CD4-positive, alpha-beta T cell treated with Interleukin-21 for 1 hour (primary cell): Measurements from ENCODE around the gene HOXA9.

Source experiments
- DNase-seq: peaks from one replicate; pipeline ENCODE4 v3.0.0-alpha.2; 2020

HOXA9 gene

DNA sequence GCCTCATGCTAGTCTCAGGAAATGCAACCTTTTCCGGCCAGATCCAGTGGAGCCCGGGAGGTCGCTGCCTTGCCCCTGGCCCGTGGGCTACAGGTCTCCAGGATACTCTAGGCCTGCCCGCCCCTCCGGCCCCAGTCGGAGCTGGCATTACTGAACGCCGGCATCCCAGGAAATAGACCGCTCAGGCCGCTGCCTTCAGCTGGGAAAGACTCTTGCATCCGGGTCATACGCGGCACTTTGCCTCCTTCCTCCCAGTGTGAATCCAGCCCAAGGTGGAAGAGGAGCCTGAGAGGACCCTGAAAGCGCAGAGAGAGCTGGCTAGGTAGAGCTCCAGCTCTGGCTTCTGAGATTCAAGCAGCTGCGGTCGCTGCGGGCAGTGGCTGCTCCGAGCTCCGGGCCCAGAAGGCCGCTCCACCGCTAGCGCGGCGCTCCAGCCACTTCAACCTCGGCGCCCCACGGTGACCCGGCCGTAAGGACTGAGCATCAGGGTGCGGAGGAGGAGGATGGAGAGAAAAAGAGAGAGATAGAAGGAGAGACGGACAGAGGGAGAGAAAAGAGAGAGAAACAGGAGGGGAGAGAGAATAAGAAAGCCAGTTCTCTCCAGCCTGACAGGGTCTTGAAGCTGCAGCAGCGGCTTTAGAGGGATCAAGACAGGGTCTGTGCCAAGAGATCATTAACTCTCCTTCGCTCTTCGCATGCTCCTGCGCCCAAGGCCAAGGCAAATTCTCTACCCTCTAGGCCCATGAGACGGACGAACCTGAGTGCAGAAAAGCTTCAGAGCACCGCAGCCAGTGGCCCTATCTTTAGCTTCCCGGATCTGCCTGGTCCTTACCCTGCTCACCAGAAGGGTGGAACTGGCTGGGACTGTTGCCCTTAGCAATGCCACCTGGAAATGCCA lies 10.5 kb upstream of the HOXA9 start:
- no peak for DNase-seq

DNA sequence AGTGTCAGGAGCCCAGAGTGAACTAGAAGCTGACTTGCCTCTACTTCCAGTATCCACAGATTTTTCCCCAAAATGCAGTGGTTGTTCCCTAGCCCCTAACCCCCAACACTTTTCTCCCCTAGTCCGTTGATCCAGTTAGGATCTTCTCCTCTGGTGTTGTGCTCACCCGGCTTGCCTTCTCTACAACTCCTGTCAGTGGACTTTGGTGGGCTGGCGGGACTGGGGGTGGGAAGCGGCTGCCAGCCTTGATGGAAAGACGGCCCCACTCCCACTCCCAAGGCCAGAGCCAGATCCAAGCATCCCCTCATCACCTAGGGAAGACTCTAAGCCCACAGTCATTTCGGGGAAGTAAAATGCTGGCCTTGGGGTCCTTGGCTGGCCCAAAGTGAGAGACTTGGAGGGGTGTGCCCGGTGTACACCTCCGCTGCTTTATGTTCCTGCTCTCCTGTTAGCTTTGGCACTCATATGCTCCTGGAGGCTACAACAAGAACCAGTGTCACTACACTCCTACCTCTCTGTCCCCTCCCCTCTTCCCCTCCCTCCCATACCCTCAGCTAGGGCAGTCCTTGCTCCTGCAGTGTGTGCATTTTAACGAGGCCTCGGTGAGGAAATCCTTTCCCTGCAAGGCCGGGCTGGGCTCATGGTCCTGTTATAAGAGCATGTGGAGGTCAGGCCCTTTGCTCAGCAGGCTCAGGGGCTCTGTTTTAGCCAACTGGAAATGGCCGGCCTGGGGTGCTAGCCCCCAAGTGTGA lies 9.7 kb upstream of the HOXA9 start:
- no peak for DNase-seq

DNA sequence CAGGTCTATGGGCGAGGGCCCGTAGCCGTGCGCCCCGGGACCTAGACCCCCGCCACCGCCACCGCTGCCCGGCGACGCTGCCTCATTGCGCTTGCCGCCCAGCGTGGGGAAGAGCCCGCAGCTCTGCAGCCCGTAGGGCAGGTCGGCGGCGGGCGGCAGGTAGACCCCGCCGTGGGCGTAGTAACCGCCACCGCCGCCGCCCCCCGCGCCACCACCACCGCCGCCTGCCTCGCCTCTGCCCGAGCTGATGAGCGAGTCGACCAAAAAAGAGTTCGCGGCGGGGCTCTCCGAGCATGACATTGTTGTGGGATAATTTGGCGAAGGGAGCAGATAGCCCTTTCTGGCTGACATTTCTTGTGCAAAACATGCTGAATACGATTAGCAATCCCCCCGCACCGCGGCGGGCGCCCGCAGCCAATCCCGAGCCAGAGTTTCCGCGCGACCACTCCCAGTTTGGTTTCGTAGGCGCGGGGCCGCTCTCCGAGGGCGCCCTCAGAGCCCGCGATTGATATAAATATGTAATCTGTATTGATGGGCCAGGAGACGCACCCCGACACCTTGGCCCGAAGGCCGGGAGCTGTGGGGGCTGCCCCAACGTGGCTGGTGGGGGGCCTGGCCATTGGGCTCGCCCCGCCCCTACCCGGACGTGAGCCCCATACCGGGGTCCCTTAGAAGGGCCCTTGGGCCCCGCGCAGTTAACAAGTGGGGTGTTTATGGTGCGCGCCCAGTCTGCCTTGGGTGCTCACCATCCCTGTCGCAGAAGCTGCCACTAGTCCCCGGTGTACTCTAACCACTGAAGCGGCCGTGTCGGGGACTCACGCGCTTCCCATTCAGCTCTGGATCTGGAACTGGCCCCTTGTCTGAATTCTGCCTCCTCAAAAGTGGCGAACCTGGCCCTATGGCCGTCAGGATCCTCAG lies 8.9 kb upstream of the HOXA9 start, which contains the start of gene HOXA10:
Gene HOXA10 (minus strand): TSS at position 365 of the 918 bp plus-strand sequence. CDS start 14 bp downstream, at position 351.
- DNase-seq, result no peak

DNA sequence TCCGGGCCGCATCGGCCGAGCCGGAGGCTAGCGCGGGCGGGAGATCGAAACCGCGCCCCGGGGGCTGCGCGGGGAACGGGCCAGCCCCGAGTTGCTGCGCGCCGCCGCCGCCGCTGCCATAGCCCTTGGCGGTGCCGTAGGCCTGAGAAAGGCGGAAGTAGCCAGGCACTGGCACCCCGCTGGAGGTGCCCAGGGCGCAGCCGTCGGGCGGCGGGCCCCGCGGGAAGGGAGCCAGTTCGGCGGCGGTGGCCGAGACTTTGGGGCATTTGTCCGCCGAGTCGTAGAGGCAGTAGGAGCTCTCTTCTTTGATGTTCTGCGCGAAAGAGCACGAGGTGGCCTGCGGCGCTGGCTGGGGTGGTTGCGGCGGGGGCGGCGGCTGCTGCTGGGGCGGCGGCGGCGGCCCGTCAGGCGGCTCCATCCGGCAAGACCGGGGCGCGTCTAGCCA lies 8.2 kb upstream of the HOXA9 start:
- DNase-seq, result no peak

DNA sequence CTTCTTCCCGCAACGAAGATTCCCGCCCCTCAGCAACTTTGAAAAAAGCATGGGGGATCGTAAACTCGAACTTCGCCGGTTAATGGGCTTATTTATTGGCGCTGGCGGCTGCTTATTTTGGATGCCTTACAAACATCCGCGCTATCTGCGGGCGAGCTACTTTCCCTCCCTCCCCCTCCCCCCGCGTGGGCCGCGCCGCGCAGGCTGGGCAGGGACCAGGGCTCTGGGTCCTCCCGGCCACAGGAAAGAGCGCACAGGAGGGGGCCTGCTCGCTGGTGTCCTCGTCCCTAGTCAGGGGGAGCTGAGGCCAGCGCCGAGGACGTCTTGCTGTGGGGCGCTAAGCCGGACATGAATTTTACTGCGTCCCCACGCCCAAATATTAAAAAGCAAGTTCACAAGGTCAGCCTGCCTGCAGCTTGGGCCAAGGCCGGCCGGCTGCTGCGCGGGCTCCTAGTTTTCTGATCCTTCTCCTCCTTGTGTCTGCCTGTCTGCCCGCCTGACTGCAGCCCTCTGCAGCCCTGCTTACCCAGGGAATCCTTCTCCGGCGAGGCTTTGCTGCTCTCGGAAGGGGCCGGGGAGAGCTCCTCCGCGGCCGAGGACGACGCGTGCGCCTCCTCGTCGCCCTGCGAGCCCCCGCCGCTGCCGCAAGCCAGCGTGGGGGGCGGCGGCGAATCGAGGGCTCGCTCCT lies 7.6 kb upstream of the HOXA9 start:
- DNase-seq, result no peak

DNA sequence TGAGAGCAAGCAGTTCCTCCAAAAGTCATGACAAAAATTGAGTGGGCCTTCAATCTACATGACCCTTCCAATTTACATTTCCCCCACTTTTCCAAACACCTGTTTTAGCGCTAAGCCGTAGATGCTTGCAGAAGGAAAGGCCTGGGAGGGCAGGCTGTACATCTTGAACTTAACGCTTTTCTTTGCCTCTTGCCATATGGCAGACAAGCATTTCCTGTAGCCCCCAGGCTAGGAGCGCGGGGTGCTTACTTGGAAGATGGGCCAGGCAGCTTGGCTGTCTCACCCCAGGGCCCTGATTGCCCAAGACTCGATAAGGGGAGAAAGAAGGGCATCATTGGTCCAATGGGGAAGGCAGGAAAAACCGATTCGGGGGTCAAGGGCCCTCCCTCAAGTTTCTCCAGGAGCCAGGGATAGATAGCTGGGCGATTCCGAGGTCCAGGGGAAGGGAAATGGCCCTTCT lies 7.0 kb upstream of the HOXA9 start:
- DNase-seq, result no peak

DNA sequence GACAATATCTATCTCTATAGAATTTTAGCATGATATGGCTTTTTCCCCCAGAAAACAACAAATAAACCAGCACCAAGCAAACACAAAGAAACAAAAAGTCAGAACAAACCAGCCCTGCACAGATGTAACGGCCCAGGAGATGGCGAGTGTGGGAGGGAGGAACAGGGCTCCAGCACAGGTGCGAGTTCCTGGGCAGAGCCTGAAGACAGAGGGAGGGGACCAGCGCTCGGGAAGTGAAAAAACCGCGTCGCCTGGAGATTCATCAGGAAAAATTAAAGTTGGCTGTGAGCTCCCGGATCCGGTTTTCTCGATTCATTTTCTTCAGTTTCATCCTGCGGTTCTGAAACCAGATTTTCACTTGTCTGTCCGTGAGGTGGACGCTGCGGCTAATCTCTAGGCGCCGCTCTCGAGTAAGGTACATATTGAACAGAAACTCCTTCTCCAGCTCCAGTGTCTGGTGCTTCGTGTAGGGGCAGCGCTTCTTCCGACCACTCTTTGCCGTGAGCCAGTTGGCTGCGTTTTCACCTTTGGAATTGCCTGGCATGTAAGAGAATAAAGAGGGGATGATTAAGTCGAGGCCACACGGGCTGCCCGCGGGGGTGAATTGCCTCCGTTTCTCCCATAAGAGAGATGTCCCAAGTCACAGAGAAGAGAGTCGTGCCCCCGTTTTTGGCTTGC lies 6.4 kb upstream of the HOXA9 start:
- no peak for DNase-seq

DNA sequence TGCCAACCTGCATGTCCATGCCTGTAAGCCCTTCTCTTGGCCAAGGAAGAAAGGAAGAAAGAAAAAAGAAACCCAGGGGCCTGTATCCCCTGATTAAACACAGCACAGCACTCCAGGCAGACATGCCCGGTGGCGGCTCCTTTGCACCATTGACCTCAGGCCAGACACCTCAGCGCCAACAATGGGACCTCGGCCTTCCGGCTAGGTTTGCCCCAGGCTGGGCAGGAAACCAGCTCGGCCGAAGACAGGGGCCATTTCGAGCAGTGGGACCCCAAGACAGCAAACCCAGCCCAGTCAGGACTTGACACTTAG lies 5.9 kb upstream of the HOXA9 start:
- no peak for DNase-seq

DNA sequence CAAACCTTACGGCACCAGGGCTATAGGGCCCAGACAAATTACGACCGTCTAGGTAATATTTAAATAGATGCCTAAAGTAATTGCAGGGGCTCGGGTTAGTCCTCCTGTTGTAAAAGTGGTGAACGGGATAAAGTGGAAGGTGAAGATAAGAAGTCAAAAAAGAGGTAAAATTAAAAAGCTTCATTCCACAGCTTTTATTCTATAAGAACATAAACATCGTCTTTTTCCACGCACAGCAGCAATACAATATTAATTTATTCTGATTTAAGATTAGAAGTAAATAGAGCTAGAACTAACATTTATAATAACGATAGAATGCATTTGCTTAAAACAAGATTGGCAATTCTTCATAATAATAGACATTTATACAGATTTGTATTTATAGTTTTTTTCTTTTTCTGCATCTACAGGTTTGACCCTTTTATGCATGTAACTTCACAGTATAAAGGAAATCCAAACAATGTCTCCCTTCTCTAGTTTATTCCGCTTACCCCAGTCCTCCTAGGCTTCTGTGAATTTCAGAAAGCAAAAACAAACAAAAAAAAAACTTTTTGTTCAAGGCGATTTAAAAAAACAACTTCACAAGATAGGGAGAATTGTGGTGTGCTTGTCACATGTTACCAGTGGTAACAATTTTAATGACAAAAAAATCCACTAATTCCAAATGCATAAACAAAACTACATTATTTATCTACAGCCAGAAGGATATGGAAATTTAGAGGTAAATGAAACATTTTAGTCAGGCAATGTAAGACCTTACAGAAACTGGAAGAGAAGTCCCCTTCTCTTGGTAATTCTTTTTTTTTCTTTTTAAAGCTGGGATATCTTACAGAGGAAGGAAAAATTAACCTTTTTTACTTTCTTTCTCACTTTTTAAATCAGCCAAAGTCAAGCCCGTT lies 5.3 kb upstream of the HOXA9 start:
- no peak for DNase-seq

DNA sequence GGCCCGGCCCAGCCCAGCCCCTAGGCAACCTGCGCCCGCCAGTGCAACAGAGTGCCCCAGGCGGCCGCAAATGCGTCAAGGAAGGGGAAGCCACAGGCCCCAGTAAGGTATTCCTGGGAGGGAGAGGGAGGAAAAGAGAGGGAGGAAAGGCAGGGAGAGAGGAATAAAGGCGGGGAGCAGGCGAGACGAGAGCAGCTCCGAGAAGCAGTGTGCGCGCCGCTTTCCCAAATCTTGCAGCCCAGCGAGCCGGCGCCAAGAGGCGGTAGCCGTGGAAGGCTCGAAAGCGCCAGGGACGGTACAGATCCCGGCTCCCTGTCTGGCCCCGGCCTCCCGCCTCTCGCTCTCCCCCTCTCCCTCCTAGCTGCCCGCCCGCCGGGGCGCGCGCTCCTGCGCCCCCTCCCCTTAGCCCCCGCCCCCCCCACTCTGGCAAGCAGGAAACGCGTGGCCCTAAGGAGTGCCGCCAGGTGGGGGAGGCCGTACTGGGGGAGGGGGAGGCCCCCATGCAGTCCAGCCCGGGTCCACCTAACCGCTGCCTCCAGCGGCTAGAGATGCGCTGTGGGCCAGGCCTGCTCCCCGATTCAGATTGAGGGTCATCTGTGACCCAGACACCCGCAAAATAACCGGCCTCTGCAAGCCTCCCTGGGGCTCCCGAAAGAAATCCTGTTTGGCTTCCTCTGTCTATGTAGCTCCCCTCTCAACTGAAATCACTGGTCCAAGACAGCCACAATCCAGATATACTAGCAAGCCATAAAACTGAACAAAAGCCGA lies 4.5 kb upstream of the HOXA9 start:
- DNase-seq, result no peak

DNA sequence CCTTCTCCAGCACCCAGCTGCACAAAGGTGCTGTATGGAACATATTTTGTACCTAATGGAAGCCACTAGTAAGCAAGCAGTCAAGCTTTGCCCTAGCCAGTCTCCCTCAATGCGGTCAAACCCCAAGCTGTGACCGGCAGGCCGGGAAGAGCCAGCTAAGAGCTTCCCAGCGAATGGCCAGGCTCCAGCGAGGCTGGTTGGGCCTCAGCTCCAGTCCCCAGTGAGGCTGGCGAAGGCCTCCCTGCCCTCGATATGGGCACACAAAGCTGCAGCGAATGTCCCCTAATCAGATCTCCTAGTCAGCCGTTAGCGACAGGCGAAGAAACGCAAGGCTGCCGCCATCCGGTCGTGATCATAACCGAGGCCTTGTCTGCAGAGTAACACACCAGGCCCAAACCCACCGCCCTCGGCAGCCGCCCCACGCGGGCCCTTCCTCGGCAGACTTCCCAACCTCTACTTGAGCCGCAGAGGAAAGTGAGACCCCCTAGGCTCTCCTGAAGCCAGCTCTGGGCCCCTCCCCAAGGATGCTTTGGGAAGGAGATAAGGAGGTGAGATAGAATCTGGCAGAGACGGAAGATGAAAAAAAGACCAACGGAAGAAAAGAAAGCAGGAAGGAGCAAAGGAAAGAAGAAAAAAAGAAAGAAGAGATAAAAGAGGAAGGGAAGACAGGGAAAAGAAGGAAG lies 3.1 kb upstream of the HOXA9 start:
- DNase-seq, result no peak

DNA sequence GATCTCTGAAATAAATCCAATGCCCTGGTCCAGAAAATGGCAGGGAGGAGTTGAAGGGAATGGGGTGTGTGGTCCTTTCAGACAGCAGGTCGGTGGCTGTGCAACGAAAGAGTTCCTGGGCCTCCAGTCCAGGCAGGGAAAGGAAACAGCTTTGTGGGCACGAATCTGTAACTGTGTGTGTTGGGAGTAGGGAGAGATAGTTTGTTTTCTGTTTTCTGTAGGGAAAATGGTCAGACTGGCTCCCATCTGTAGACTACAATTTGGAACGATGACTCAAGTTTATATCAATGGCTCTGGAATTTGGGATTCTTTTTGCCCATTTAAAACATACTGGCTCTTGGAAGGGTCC lies 2.6 kb upstream of the HOXA9 start:
- no peak for DNase-seq

DNA sequence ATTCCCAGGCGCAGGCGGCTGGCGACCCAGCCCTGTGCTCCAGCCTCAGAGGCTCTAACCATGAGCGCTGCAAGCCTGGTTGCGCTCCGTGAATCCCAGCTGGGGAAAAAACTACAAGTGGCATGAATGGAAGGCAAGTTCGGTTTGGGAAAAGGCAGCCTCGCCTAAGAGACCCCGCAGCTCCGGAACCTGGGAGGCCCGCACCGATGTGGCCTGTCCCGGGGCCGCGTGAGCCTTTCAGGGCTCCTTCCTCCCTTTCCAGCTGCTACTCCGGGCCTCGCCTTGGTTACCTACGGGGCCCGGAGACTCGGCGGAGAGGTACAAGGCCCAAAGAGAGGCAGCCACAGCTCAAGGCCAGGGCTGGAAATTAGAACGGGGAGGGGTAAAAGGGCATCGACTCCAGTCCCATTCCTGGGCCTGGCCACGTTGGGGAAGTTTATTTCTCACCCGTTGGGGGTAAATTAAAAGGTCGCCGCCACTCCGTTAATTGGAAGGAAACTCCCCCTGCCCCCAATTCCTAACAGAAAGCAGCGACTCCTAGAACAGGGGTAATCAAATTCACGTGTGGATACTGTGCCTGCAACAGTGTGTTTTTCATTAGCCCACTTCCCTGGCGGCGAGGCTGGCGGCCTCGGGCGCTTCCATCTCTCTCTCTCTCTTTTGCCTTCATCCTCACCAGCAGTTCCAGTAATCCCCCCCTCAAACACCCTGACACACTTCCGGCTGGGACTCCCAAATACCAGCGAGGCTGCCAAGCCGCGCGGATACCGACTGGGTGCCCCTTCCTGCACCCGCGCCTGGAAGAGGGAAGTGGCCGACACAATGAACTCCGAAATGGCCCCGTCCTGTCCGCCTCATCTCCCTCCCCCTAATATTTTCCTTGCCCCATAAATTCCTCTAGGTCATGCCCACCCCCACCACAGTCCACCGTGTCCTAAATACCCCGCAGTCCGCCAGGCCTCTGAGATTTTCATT lies 1.5 kb upstream of the HOXA9 start:
- DNase-seq, result no peak

DNA sequence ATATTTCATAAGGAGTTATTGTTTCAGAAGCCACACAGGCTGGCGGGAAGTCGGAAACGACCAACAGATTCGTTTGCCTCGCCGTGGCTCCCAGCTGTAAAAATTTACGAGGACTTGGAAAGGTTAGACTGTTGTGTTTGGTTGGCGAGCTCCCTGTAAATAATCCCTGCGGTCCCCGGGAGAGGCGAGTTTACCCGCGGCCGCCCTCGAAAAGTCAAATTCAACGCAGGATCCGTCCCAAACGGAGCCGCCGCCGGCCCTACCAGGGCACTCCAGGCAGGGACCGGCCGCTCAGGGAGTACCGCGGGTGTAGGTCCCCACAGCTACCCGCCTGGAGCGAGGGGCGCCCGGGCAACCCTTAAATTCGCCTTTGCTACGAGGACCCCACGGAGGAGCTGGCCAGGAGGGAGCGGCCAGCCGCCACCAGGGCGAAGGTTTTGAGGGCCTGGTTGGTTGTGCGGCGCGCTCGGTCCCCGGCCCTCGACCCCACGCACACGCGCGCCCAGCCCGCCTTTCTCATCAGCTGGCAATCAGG lies 726 bp upstream of the HOXA9 start:
- no peak for DNase-seq

DNA sequence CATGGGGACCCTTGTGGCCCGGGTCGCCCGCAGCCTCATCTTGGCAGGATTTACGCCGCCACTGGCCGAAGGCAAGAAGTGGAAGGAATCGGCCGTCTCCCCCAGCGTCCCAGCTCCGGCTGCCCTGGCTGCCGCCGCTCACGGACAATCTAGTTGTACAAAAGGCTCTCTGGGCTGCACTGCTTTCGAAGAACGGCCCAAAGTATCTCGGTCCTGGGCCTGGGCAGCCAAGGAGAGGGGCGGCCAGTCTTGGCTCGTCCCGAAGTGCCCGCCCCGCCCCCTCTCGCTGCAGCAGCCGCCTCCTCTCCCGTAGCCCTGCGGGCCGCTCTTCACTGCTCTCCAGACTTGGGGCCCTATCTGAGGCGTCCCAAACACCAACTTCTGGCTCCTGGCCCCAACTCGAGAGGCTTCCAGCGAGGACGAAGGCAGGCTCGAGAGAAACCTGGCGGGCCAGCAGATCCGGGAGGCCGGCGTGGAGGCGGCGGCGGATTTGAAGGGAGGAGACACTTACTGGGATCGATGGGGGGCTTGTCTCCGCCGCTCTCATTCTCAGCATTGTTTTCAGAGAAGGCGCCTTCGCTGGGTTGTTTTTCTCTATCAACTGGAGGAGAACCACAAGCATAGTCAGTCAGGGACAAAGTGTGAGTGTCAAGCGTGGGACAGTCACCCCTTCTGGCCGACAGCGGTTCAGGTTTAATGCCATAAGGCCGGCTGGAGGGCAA lies 809 bp downstream of the HOXA9 start:
- DNase-seq, result no peak

DNA sequence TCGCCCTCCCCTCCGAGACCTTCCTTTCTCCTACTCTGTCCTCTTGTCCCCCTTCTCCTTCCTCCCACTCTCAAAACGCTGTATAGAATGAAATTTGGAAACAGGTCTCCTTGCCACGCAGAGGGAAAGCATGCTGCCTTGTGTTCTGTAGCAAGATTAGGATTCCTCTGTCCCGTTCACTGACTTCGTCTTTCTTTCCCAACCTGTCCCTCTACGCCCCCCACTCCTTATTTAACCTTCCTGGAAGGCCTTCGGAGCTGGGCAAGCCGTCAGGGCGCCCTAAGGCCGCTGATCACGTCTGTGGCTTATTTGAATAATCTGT lies 1.3 kb downstream of the HOXA9 start:
- DNase-seq, result no peak

DNA sequence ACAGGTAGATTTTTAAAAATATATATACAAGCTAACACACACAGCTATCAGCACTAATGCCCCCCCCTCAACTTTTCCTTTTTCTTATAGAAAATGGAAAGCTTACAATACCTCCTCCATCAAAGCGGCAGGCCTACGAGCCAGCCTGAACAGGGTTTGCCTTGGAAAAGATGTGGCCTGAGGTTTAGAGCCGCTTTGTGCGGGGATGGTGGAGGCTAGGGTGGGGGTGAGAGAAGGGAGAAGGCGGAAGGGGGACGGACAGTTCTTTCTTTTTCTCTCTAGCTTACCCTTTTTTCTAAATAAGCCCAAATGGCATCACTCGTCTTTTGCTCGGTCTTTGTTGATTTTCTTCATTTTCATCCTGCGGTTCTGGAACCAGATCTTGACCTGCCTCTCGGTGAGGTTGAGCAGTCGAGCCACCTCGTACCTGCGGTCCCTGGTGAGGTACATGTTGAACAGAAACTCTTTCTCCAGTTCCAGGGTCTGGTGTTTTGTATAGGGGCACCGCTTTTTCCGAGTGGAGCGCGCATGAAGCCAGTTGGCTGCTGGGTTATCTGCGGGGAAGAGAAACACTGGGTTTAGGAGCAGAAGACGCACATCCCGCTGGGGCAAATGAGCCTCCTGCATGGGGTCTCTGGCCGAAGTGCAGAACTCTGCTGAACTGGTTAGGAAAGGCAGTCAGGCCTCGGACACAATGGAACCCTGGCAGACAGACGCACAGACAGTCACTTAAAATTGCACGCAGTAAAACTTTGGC lies 1.9 kb downstream of the HOXA9 start:
- no peak for DNase-seq
